ENCODE data around the gene CRYZL1.
"Not testable (repeated sequence)": the region's sequence is repeated elsewhere in the genome, so short reads cannot be mapped to it uniquely, and the experiment has no call there.

Gene CRYZL1

DNA sequence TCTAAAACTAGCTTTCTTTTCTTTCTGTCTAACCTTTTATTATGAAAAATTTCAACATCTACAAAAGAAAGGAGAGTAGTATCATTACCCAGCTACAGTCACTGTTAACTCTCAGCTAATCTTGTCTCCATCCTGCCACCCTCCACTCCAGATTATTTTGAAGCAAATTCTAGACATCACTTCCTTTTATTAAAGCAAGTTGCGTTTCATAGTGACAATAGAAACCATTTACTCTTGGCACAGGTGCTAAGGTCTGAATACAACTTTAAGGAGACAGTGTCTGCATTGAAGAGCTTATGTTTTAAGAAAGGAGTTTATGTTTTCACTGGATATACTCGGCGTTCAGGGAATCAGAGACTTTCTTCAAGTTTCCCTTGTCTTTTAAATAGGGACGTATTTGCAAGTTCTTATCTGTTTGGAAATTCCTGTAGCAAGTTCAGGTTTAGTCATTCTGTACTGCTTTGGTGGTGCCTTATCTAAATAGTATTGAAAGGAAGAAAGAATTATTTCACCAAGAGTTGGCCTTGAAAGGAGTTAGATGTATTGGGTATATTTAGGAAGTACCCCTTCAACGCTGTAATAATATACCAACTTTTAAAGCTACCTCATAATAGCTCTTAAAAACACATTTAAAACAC, 43.5 kb upstream of the CRYZL1 start:
- no peak for DNase-seq
- Histone ChIP-seq H3K4me3 (ENCODE audit: low read depth, low read length) (no peak overlapping the region), H3K27me3 (no peaks in the 10 kb centered on the region), H3K4me1 (peaks cover 9% of the 10 kb centered on the region), H3K9me3 (no peaks in the 10 kb centered on the region), H3K36me3 (no peaks in the 10 kb centered on the region)
- TF ChIP-seq, protein P1, sequence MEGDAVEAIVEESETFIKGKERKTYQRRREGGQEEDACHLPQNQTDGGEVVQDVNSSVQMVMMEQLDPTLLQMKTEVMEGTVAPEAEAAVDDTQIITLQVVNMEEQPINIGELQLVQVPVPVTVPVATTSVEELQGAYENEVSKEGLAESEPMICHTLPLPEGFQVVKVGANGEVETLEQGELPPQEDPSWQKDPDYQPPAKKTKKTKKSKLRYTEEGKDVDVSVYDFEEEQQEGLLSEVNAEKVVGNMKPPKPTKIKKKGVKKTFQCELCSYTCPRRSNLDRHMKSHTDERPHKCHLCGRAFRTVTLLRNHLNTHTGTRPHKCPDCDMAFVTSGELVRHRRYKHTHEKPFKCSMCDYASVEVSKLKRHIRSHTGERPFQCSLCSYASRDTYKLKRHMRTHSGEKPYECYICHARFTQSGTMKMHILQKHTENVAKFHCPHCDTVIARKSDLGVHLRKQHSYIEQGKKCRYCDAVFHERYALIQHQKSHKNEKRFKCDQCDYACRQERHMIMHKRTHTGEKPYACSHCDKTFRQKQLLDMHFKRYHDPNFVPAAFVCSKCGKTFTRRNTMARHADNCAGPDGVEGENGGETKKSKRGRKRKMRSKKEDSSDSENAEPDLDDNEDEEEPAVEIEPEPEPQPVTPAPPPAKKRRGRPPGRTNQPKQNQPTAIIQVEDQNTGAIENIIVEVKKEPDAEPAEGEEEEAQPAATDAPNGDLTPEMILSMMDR (IDR thresholded peaks at IDR 0.05; ENCODE audit: low read depth, low read length): no peak

DNA sequence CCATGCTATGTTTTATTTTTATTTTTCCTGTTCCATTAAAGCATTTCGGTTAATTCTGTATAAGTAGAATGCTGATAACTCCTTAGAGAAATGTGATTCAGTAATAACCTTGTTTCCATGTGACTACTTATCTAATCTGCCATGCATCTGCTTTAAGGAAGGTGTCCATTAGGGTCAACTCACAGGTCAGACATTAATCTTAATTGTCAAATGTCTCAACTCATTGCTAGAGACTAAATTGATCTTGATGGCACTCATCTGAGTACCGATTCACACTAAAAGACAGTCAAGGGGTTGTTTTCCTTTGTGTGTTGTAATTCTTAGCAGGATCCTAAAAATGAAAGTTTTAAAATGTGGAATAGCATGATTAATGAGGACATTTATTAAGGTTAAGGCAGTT, 42.5 kb upstream of the CRYZL1 start:
- no peak for DNase-seq
- Histone ChIP-seq H3K27me3 (no peaks in the 10 kb centered on the region), H3K4me3 (ENCODE audit: low read depth, low read length) (no peak overlapping the region), H3K36me3 (no peaks in the 10 kb centered on the region), H3K4me1 (peaks cover 9% of the 10 kb centered on the region), H3K9me3 (no peaks in the 10 kb centered on the region)
- TF ChIP-seq, protein P1 (IDR thresholded peaks at IDR 0.05; ENCODE audit: low read depth, low read length): no peak

DNA sequence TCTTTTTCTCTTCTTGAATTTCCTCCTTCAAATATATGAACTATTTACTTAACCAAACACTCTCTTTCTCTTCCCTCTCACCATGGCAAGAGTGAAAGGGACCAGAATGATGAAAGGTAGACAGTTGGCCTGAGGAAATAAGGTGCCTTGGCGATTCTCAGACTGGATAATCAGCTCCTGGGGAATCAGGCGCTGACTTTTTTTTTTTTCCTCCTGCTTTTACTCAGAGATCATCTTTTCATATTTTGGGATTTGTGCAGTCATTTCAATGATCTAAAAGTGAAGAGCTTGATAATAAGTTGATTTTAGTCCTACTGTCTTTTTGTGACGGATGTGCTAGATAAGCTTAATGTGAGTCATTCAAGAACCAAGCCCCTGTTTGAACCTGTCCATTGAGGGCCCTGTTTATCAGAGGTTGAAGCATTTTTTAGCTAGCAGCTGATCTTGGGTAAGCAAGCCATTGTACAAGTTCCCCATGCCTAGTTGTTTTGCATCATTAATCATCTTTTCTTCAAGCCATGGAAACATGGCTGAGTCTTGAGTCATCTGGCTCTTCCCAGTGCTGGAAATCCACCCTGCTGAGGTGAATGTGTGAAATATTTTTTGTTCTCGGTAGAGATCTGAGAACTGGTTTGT, 41.6 kb upstream of the CRYZL1 start:
- DNase-seq: no peak
- Histone ChIP-seq H3K9me3 (no peaks in the 10 kb centered on the region), H3K36me3 (no peaks in the 10 kb centered on the region), H3K27me3 (no peaks in the 10 kb centered on the region), H3K4me3 (ENCODE audit: low read depth, low read length) (no peak overlapping the region), H3K4me1 (peaks cover 9% of the 10 kb centered on the region)
- TF ChIP-seq, protein P1 (IDR thresholded peaks at IDR 0.05; ENCODE audit: low read depth, low read length): no peak

DNA sequence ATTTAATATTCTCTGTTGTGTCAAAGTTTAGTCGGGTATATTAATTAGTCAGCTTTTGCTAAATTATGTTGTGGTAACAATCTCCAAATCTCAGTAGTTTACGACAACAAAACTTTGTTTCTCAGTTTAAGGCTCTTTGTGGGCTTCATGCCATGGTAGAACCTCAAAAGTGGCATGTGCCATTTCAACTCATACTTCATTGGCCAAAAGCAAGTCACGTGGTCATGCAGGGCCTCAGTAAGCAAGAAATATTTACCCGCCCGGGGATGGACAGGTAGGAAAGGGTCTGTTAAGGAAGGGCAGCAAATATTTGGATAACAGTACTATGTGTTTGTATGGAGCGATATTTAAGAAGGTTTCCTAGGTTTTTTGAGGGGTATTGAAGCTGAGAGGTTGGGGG, 39.3 kb upstream of the CRYZL1 start:
- H3K4me3 ChIP-seq (ENCODE audit: low read depth, low read length): no peak overlapping the region
- no peaks in the 10 kb centered on the region for H3K36me3 ChIP-seq
- TF ChIP-seq, protein P1 (IDR thresholded peaks at IDR 0.05; ENCODE audit: low read depth, low read length): no peak
- H3K9me3 ChIP-seq: no peaks in the 10 kb centered on the region
- no peaks in the 10 kb centered on the region for H3K27me3 ChIP-seq
- H3K4me1 ChIP-seq: peaks cover 9% of the 10 kb centered on the region
- no peak for DNase-seq

DNA sequence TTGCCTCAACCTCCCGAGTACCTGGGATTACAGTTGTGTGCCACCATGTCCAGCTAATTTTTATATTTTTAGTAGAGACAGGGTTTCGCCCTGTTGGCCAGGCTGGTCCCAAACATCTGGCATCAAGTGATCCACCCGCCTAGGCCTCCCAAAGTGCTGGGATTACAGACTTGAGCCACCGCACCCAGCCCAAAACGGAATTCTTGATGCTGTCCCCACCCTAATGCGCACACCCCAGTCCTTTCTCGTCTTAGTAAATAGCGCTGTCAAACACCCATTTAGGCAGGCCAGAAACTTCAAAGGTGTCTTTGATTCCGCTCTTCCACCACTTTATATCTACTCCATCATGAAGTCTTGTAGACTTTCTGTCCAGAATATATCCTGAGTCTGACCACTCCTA, 35.9 kb upstream of the CRYZL1 start:
- no peak for DNase-seq
- H3K4me1 ChIP-seq: no peaks in the 10 kb centered on the region

DNA sequence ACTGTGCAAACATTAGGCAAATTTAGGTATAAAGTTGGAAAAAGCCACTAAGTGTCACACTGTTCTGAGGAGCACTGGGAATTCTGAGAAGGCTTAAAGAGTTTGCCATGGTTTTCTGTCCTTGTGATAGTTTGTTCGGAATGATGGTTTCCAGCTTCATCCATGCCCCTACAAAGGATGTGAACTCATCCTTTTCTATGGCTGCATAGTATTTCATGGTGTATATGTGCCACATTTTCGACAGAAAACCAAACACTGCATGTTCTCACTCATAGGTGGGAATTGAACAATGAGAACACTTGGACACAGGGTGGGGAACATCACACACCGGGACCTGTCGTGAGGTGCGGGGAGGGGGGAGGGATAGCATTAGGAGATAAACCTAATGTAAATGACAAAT, 35.1 kb upstream of the CRYZL1 start:
- not testable (repeated sequence) for H3K4me3 ChIP-seq (ENCODE audit: low read depth, low read length); H3K9me3 ChIP-seq

More for the DNA sequence above, 35.9 kb upstream of the CRYZL1 start:
- Histone ChIP-seq H3K4me3 (ENCODE audit: low read depth, low read length) (no peak overlapping the region), H3K9me3 (no peaks in the 10 kb centered on the region), H3K36me3 (no peaks in the 10 kb centered on the region), H3K27me3 (no peaks in the 10 kb centered on the region)
- TF ChIP-seq, protein P1 (IDR thresholded peaks at IDR 0.05; ENCODE audit: low read depth, low read length): no peak

More for the DNA sequence above, 35.1 kb upstream of the CRYZL1 start:
- H3K4me1 ChIP-seq, DNase-seq, H3K27me3 ChIP-seq, H3K36me3 ChIP-seq: not testable (repeated sequence)

Data from BE2C (cell line).